H9 (cell line): ENCODE measurements around the gene ATP5PB. TPM values are rescaled to one million over a fixed set of nuclear protein-coding genes. Genes with fewer than 3 reads are reported as not detected.

ENCODE experiments used
- DNase-seq: peaks from one replicate; pipeline ENCODE4 v3.0.0-alpha.2; 2017
- H2AFZ ChIP-seq: one replicate; pipeline ENCODE4 v1.6.1; 2013; ENCODE audit warnings: mild to moderate bottlenecking, low read length, control low read depth, moderate library complexity
- H2AK5ac ChIP-seq: 2 replicates; pipeline ENCODE4 v1.6.1; 2013; ENCODE audit warnings: low read length, control low read depth, mixed read lengths; ENCODE audit not compliant: insufficient read length
- H2BK120ac ChIP-seq: one replicate; pipeline ENCODE4 v1.6.1; 2013; ENCODE audit warnings: low read depth, mild to moderate bottlenecking, low read length, control low read depth, inconsistent platforms; ENCODE audit not compliant: poor library complexity, severe bottlenecking
- H2BK12ac ChIP-seq: 2 replicates; pipeline ENCODE4 v1.6.1; 2013; ENCODE audit warnings: low read length, control low read depth, mixed read lengths, low read depth; ENCODE audit not compliant: insufficient read length
- H2BK15ac ChIP-seq: 2 replicates; pipeline ENCODE4 v1.6.1; 2013; ENCODE audit warnings: low read depth, low read length, control low read depth
- H2BK20ac ChIP-seq: one replicate; pipeline ENCODE4 v1.6.1; 2013; ENCODE audit warnings: low read depth, mild to moderate bottlenecking, low read length, control low read depth, inconsistent platforms; ENCODE audit not compliant: poor library complexity, severe bottlenecking
- H2BK5ac ChIP-seq: 2 replicates; pipeline ENCODE4 v1.6.1; 2013; ENCODE audit warnings: low read length, control low read depth, mixed read lengths; ENCODE audit not compliant: insufficient read length
- H3K14ac ChIP-seq: 2 replicates; pipeline ENCODE4 v1.6.1; 2013; ENCODE audit warnings: low read length, control low read depth; ENCODE audit not compliant: insufficient read depth
- H3K18ac ChIP-seq: 2 replicates; pipeline ENCODE4 v1.6.1; 2013; ENCODE audit warnings: low read depth, mild to moderate bottlenecking, mixed read lengths, low read length, control low read depth; ENCODE audit not compliant: insufficient read length
- H3K23ac ChIP-seq: 2 replicates; pipeline ENCODE4 v1.6.1; 2013; ENCODE audit warnings: low read length, control low read depth, mixed read lengths, low read depth; ENCODE audit not compliant: insufficient read length
- H3K23me2 ChIP-seq: 2 replicates; pipeline ENCODE4 v1.6.1; 2013; ENCODE audit warnings: low read depth, mild to moderate bottlenecking, mixed read lengths, low read length, control low read depth; ENCODE audit not compliant: insufficient read length, poor library complexity, severe bottlenecking
- H3K27ac ChIP-seq: 2 replicates; pipeline ENCODE4 v1.5.1; 2013; ENCODE audit warnings: low read length, control low read depth, mixed read lengths, low read depth; ENCODE audit not compliant: insufficient read length
- H3K27me3 ChIP-seq: 2 replicates; pipeline ENCODE4 v1.6.1; 2013; ENCODE audit warnings: low read length, control low read depth, inconsistent platforms; ENCODE audit not compliant: insufficient read depth
- H3K4ac ChIP-seq: 2 replicates; pipeline ENCODE4 v1.6.1; 2013; ENCODE audit warnings: low read depth, mild to moderate bottlenecking, control low read depth, inconsistent platforms, low read length, moderate library complexity
- H3K4me1 ChIP-seq: 2 replicates; pipeline ENCODE4 v1.6.1; 2013; ENCODE audit warnings: low read length, control low read depth, inconsistent platforms; ENCODE audit not compliant: insufficient read depth
- H3K4me2 ChIP-seq: 2 replicates; pipeline ENCODE4 v1.6.1; 2013; ENCODE audit warnings: low read length, control low read depth, mixed read lengths; ENCODE audit not compliant: insufficient read length, insufficient read depth
- H3K56ac ChIP-seq: 2 replicates; pipeline ENCODE4 v1.6.1; 2013; ENCODE audit warnings: low read depth, mild to moderate bottlenecking, mixed read lengths, low read length, control low read depth; ENCODE audit not compliant: insufficient read length
- H3K79me1 ChIP-seq: 2 replicates; pipeline ENCODE4 v1.6.1; 2013; ENCODE audit warnings: low read depth, mild to moderate bottlenecking, moderate library complexity, low read length, control low read depth, inconsistent platforms; ENCODE audit not compliant: insufficient read depth, poor library complexity, severe bottlenecking
- H3K79me2 ChIP-seq: 2 replicates; pipeline ENCODE4 v1.6.1; 2013; ENCODE audit warnings: low read length, control low read depth, inconsistent platforms; ENCODE audit not compliant: insufficient read depth
- H3K9ac ChIP-seq: 2 replicates; pipeline ENCODE4 v1.6.1; 2013; ENCODE audit warnings: low read length, control low read depth, mixed read lengths; ENCODE audit not compliant: insufficient read length; ENCODE audit errors: extremely low read depth
- H3K9me3 ChIP-seq: one replicate; pipeline ENCODE4 v1.6.1; 2013; ENCODE audit warnings: low read depth, low read length, inconsistent platforms; ENCODE audit not compliant: control insufficient read depth
- H3T11ph ChIP-seq: one replicate; pipeline ENCODE4 v1.6.1; 2013; ENCODE audit warnings: mild to moderate bottlenecking, low read length, control low read depth, inconsistent platforms
- H4K20me1 ChIP-seq: one replicate; pipeline ENCODE4 v1.6.1; 2013; ENCODE audit not compliant: control insufficient read depth, insufficient read length, insufficient read depth
- H4K5ac ChIP-seq: 2 replicates; pipeline ENCODE4 v1.6.1; 2013; ENCODE audit warnings: low read depth, mild to moderate bottlenecking, mixed read lengths, low read length, control low read depth; ENCODE audit not compliant: insufficient read length
- H4K8ac ChIP-seq: replicated peaks from 2 replicates; pipeline ENCODE4 v1.6.1; 2013; ENCODE audit warnings: low read length, control low read depth, mixed read lengths, low read depth; ENCODE audit not compliant: insufficient read length
- H4K91ac ChIP-seq: 2 replicates; pipeline ENCODE4 v1.6.1; 2013; ENCODE audit warnings: low read depth, mild to moderate bottlenecking, moderate library complexity, mixed read lengths, low read length, control low read depth; ENCODE audit not compliant: insufficient read length
- H3K27ac Mint-ChIP-seq, 3 experiments: 2 replicates in 2 of 3; 3 replicates in 1 of 3; pipeline ENCODE4 v1.8.0; 2020 to 2021; ENCODE audit warnings: mixed read lengths in 3 of 3, mild to moderate bottlenecking in 1 of 3, moderate library complexity in 1 of 3
- H3K27me3 Mint-ChIP-seq: 2 replicates; pipeline ENCODE4 v1.8.0; 2021; ENCODE audit warnings: low read depth, mild to moderate bottlenecking, moderate library complexity, mixed read lengths
- H3K36me3 Mint-ChIP-seq, 3 experiments: 2 replicates in 2 of 3; 3 replicates in 1 of 3; pipeline ENCODE4 v1.8.0; 2020 to 2021; ENCODE audit warnings: low read depth in 3 of 3, mixed read lengths in 3 of 3; ENCODE audit not compliant: insufficient read depth in 1 of 3
- H3K4me1 Mint-ChIP-seq, 2 experiments: 2 replicates each; pipeline ENCODE4 v1.8.0; 2020; ENCODE audit warnings: mixed read lengths in 2 of 2
- H3K4me3 Mint-ChIP-seq, 2 experiments: 2 replicates in 1 of 2; 3 replicates in 1 of 2; pipeline ENCODE4 v1.8.0; 2020 to 2021; ENCODE audit warnings: mild to moderate bottlenecking in 2 of 2, mixed read lengths in 2 of 2, moderate library complexity in 1 of 2
- H3K9me3 Mint-ChIP-seq, 2 experiments: 2 replicates in 1 of 2; 3 replicates in 1 of 2; pipeline ENCODE4 v1.8.0; 2020; ENCODE audit warnings: mild to moderate bottlenecking in 2 of 2, mixed read lengths in 2 of 2, moderate library complexity in 1 of 2
- CTCF ChIP-seq: fragments of 200-600 bp; sonication (generic); conservative IDR thresholded peaks from 3 replicates; pipeline ENCODE4 v1.8.0; 2021; ENCODE audit warnings: antibody characterized with exemption, mild to moderate bottlenecking
- WGBS: extraction: QIAGEN DNeasy Blood & Tissue Kit; methylation state at CpG from one replicate; pipeline ENCODE4 v1.1.7; 2013; ENCODE audit warnings: missing lambda C conversion rate, low lambda C conversion rate, mixed read lengths; ENCODE audit not compliant: insufficient read length; ENCODE audit errors: extremely low coverage; 5-methylcytosine and 5-hydroxymethylcytosine counted together
- total RNA-seq: library from RNA; stranded (reverse); gene quantifications from 2 replicates; pipeline ENCODE4 v1.2.1, GENCODE V29; 2021

The ATP5PB gene
- total RNA-seq, 1 experiment from 2014 or later = 250 TPM

GRCh38 chr1:111497592-111497991 lies 48.3 kb downstream of the ATP5PB start:
- TF ChIP-seq CTCF = no peak
- no peak overlapping the region for H3K27ac ChIP-seq
- H3K27me3 ChIP-seq = no peaks in the 10 kb centered on the region
- H2BK120ac ChIP-seq = no peak overlapping the region
- H2BK5ac ChIP-seq = no peak overlapping the region
- H3K27ac Mint-ChIP-seq = no peak overlapping the region
- H3K4ac ChIP-seq = no peak overlapping the region
- no peaks in the 10 kb centered on the region for H3K23me2 ChIP-seq
- H2AFZ ChIP-seq = no peak overlapping the region
- H4K5ac ChIP-seq = no peak overlapping the region
- H3K9ac ChIP-seq = no peak overlapping the region
- H2BK20ac ChIP-seq = no peak overlapping the region
- H4K91ac ChIP-seq = no peak overlapping the region
- H2AK5ac ChIP-seq = no peak overlapping the region
- no peak overlapping the region for H4K8ac ChIP-seq
- H3K14ac ChIP-seq = no peak overlapping the region
- DNase-seq = no peak
- no peaks in the 10 kb centered on the region for H3K4me1 ChIP-seq
- H4K20me1 ChIP-seq = no peaks in the 10 kb centered on the region
- WGBS = no CpG with 5 or more reads among the region's 5 CpGs
- no peak overlapping the region for H3K23ac ChIP-seq
- H3K4me3 Mint-ChIP-seq = no peak overlapping the region
- H2BK15ac ChIP-seq = no peak overlapping the region
- H3K79me2 ChIP-seq = no peaks in the 10 kb centered on the region
- H3K18ac ChIP-seq = no peak overlapping the region
- peaks cover 6% of the 10 kb centered on the region in 2 experiments for H3K4me1 Mint-ChIP-seq
- no peaks in the 10 kb centered on the region for H3K79me1 ChIP-seq
- H3T11ph ChIP-seq = no peak overlapping the region
- H3K36me3 Mint-ChIP-seq = 0 out of 7 replicates have a peak, but pooled peaks cover 0 to 4% (median 0%) of the 10 kb centered on the region in 3 experiments
- peaks cover 2 to 3% of the 10 kb centered on the region in 2 experiments; a peak in 3 of 5 replicates for H3K9me3 Mint-ChIP-seq
- H3K27me3 Mint-ChIP-seq = no peaks in the 10 kb centered on the region
- no peak overlapping the region for H2BK12ac ChIP-seq
- no peaks in the 10 kb centered on the region for H3K9me3 ChIP-seq
- no peak overlapping the region for H3K56ac ChIP-seq
- no peak overlapping the region for H3K4me2 ChIP-seq
